ENCODE data around the gene HNRNPF. TPM values are rescaled to one million over a fixed set of nuclear protein-coding genes. Genes with fewer than 3 reads are reported as not detected.

HNRNPF gene
- total and polyA plus RNA-seq, 2 of the 8 experiments (the other 6 are each of a cell fraction or from before 2014, with no cell fraction given), result 209 to 389 TPM

- H2AK5ac ChIP-seq (ENCODE audit: low read depth, low read length), result no peak overlapping the region
- no peaks in the 10 kb centered on the region for H3K27me3 ChIP-seq (replicated peaks in 1 of 4; ENCODE audit: control insufficient read depth in 3 of 4, extremely low read depth in 1 of 4, insufficient read depth in 3 of 4, low read length in 3 of 4)
- H2BK120ac ChIP-seq (replicated peaks; ENCODE audit: low read depth, low read length), result no peak overlapping the region
- H2BK20ac ChIP-seq (ENCODE audit: low read length), result no peak overlapping the region
- H3K4ac ChIP-seq (replicated peaks; ENCODE audit: insufficient read length, low read depth, low read length), result no peak overlapping the region
- no peaks in the 10 kb centered on the region for H3K79me2 ChIP-seq (ENCODE audit: control insufficient read depth in 1 of 2, insufficient read depth in 2 of 2, low read length in 2 of 2)
- no peak overlapping the region for H3K4me3 ChIP-seq (ENCODE audit: extremely low read depth in 1 of 4, insufficient read depth in 2 of 4, low read depth in 3 of 4, low read length in 4 of 4)
- H4K5ac ChIP-seq (ENCODE audit: insufficient read length, low read depth, low read length), result no peak overlapping the region
- no peak overlapping the region for H3K56ac ChIP-seq (replicated peaks; ENCODE audit: insufficient read length, low read depth, low read length)
- no peak overlapping the region for H2AFZ ChIP-seq (ENCODE audit: low read length)
- H3K27ac ChIP-seq (ENCODE audit: low read depth, low read length), result no peak overlapping the region
- 96% methylated on average over 4 of the region's 14 CpGs; no CpG with 5 or more reads in 1 of the 2 experiments for WGBS, 2 experiments (ENCODE audit: extremely low coverage in 1 of 2, insufficient coverage in 1 of 2, insufficient read length in 1 of 2, insufficient replicate concordance in 2 of 2, low coverage in 1 of 2, low lambda C conversion rate in 2 of 2, missing lambda C conversion rate in 1 of 2)
- H2BK12ac ChIP-seq (ENCODE audit: low read depth, low read length), result no peak overlapping the region
- H4K20me1 ChIP-seq (replicated peaks in 1 of 2; ENCODE audit: control insufficient read depth in 1 of 2, insufficient read depth in 2 of 2, low read length in 2 of 2), result no peaks in the 10 kb centered on the region
- H3K18ac ChIP-seq (ENCODE audit: extremely low read depth, low read length), result no peak overlapping the region
- H3K4me1 ChIP-seq (replicated peaks in 1 of 4; ENCODE audit: control insufficient read depth in 3 of 4, insufficient read depth in 4 of 4, low read length in 3 of 4), result peaks cover 0 to 12% (median 6%) of the 10 kb centered on the region in 4 experiments; a peak in 4 of 7 replicates
- no peak overlapping the region for H4K91ac ChIP-seq (replicated peaks; ENCODE audit: insufficient read length, low read length)
- no peak for FAIRE-seq
- no peaks in the 10 kb centered on the region for H3K36me3 ChIP-seq (ENCODE audit: control insufficient read depth in 2 of 4, insufficient read depth in 4 of 4, low read length in 3 of 4)
- no peaks in the 10 kb centered on the region for H3K23me2 ChIP-seq (ENCODE audit: low read depth, low read length)
- no peaks in the 10 kb centered on the region for H3K79me1 ChIP-seq (ENCODE audit: low read depth, low read length)
- no peak for DNase-seq (ENCODE audit: low read depth in 1 of 2, low spot score in 2 of 2)
- ChIA-PET CTCF (ENCODE audit: partially characterized antibody) (interaction anchor here (1.1 to 5.2 kb wide), 2 partner anchors 59 to 108 kb away, joined by 3 to 75 read pairs; no protein-coding TSS in a partner anchor), POLR2A (ENCODE audit: partially characterized antibody) (interaction anchor here (1.2 to 1.5 kb wide), 2 partner anchors 12 to 32 kb away, joined by 4 read pairs; no protein-coding TSS in a partner anchor)
- no peak overlapping the region for H3K4me2 ChIP-seq (ENCODE audit: insufficient read depth in 1 of 2, low read depth in 2 of 2, low read length in 2 of 2)
- H2BK5ac ChIP-seq (ENCODE audit: low read depth, low read length), result no peak overlapping the region
- H3K23ac ChIP-seq (ENCODE audit: insufficient read length), result no peak overlapping the region
- no peaks in the 10 kb centered on the region for H3K9me3 ChIP-seq (ENCODE audit: insufficient read depth in 2 of 2, low read depth in 1 of 2, low read length in 1 of 2)
- no peak overlapping the region for H3K9ac ChIP-seq (replicated peaks in 1 of 4; ENCODE audit: extremely low read depth in 1 of 4, low read depth in 3 of 4, low read length in 3 of 4)
- no peak overlapping the region for H3K14ac ChIP-seq (ENCODE audit: insufficient read length)
- TF ChIP-seq BRCA1 (IDR thresholded peaks at IDR 0.05; ENCODE audit: low read depth, low read length) (no peak), KDM5A (IDR thresholded peaks at IDR 0.05; ENCODE audit: low read length) (no peak), ATF3 (IDR thresholded peaks at IDR 0.05; ENCODE audit: insufficient read depth, low read depth, low read length) (no peak), TBP (IDR thresholded peaks at IDR 0.05; ENCODE audit: low read depth, low read length) (no peak), HDAC6 (IDR thresholded peaks at IDR 0.05; ENCODE audit: low read depth, low read length) (no peak), CBX8 (IDR thresholded peaks at IDR 0.05; ENCODE audit: borderline replicate concordance, low read depth, low read length) (no peak), MAFK (IDR thresholded peaks at IDR 0.05; ENCODE audit: low read depth, low read length) (no peak), POU5F1 (IDR thresholded peaks at IDR 0.05; ENCODE audit: low read depth, low read length) (no peak), RXRA (IDR thresholded peaks at IDR 0.05; ENCODE audit: insufficient read depth, low read depth, low read length) (no peak)
- no peak overlapping the region for H2BK15ac ChIP-seq (ENCODE audit: low read length)
- no peak overlapping the region for H4K8ac ChIP-seq (ENCODE audit: extremely low read depth, insufficient read depth, low read length)
Measured at GRCh38 chr10:43351301-43351700, 57.7 kb downstream of the HNRNPF start.

Data from H1 (cell line).